Endothelial cell of umbilical vein (primary cell): Measurements from ENCODE around the gene ITGA8. TPM values are rescaled to one million over a fixed set of nuclear protein-coding genes. Genes with fewer than 3 reads are reported as not detected.

ENCODE experiments used
- BruUV-seq: library from RNA; stranded (reverse); fragments of 400-500 nt; replicated peaks from 2 replicates; lab custom pipeline; 2021; lab: Mats Ljungman, UMichigan
- CTCF ChIA-PET: fragments of 300-600, 350-600 bp; sonication (Branson Sonifier 250); formaldehyde crosslinking; loops from one replicate; lab custom pipeline; 2021; ENCODE audit warnings: antibody characterized with exemption, inconsistent platforms; lab: Charles Lee
- POLR2A ChIA-PET: fragments of 300-600, 350-600 bp; sonication (Branson Sonifier 250); formaldehyde crosslinking; loops from one replicate; lab custom pipeline; 2021; ENCODE audit warnings: antibody characterized with exemption, inconsistent platforms; lab: Charles Lee
- DNase-seq: peaks from one replicate; pipeline ENCODE4 v3.0.0-alpha.2; 2011; ENCODE audit warnings: low read depth, low spot score
- FAIRE-seq: peaks from 2 replicates; lab custom pipeline; 2011; peaks lifted over from hg19 to GRCh38; lab: Jason Lieb, UNC
- H2AFZ ChIP-seq: 2 replicates; pipeline ENCODE4 v1.6.0; 2012; ENCODE audit warnings: low read depth, low read length, control low read depth, inconsistent platforms
- H3K27ac ChIP-seq: 2 replicates; pipeline ENCODE4 v1.5.1; 2011; ENCODE audit warnings: low read depth, mild to moderate bottlenecking, control low read depth, low read length, moderate library complexity; ENCODE audit not compliant: insufficient read depth
- H3K27me3 ChIP-seq, 2 experiments: 2 replicates each; pipeline versions ENCODE4 v1.6.0 to v1.6.1; 2011; ENCODE audit warnings: low read length in 2 of 2, mixed read lengths in 1 of 2; ENCODE audit not compliant: control insufficient read depth in 2 of 2, insufficient read depth in 2 of 2
- H3K36me3 ChIP-seq, 2 experiments: 2 replicates in 1 of 2; 3 replicates in 1 of 2; pipeline ENCODE4 v1.5.1; 2011; ENCODE audit warnings: low read length in 2 of 2, mild to moderate bottlenecking in 1 of 2, moderate library complexity in 1 of 2; ENCODE audit not compliant: control insufficient read depth in 2 of 2, insufficient read depth in 2 of 2; ENCODE audit errors: extremely low read depth in 1 of 2
- H3K4me1 ChIP-seq: 3 replicates; pipeline ENCODE4 v1.5.1; 2011; ENCODE audit warnings: mild to moderate bottlenecking, low read length; ENCODE audit not compliant: control insufficient read depth, insufficient read depth; ENCODE audit errors: extremely low read depth
- H3K4me2 ChIP-seq: 2 replicates; pipeline ENCODE4 v1.6.1; 2011; ENCODE audit warnings: low read length, control low read depth, mixed read lengths; ENCODE audit not compliant: insufficient read depth
- H3K4me3 ChIP-seq, 3 experiments: fragments of 200-600 bp in 1 of 3; sonication (generic), shearing (Covaris generic) in 1 of 3; replicated peaks in 1 of 3; 2 replicates each; pipeline ENCODE4 v1.5.1; 2011 to 2016; ENCODE audit warnings: control low read depth in 3 of 3, low read length in 3 of 3, mild to moderate bottlenecking in 2 of 3, inconsistent platforms in 1 of 3, low read depth in 1 of 3, moderate library complexity in 1 of 3; ENCODE audit not compliant: insufficient read depth in 1 of 3
- H3K79me2 ChIP-seq: 2 replicates; pipeline ENCODE4 v1.6.0; 2012; ENCODE audit warnings: low read length, inconsistent platforms; ENCODE audit not compliant: control insufficient read depth, insufficient read depth
- H3K9ac ChIP-seq: replicated peaks from 2 replicates; pipeline ENCODE3; 2011; ENCODE audit warnings: low read length, control low read depth; ENCODE audit not compliant: insufficient read depth; ENCODE audit errors: extremely low read depth
- H3K9me1 ChIP-seq: replicated peaks from 3 replicates; pipeline ENCODE4 v1.6.0; 2011; ENCODE audit warnings: mild to moderate bottlenecking, low read length; ENCODE audit not compliant: control insufficient read depth, insufficient read depth; ENCODE audit errors: extremely low read depth
- H3K9me3 ChIP-seq: replicated peaks from 2 replicates; pipeline ENCODE4 v1.5.1; 2012; ENCODE audit warnings: low read length, inconsistent platforms; ENCODE audit not compliant: control insufficient read depth, insufficient read depth
- H4K20me1 ChIP-seq: replicated peaks from 2 replicates; pipeline ENCODE3; 2011; ENCODE audit warnings: mild to moderate bottlenecking, low read length; ENCODE audit not compliant: control insufficient read depth, insufficient read depth; ENCODE audit errors: extremely low read depth
- EZH2 ChIP-seq: IDR thresholded peaks from 2 replicates; pipeline ENCODE4 v1.6.1; 2012; ENCODE audit warnings: borderline replicate concordance, low read depth, mild to moderate bottlenecking, moderate library complexity, low read length, inconsistent platforms; ENCODE audit not compliant: severe bottlenecking
- FOS ChIP-seq: IDR thresholded peaks from 2 replicates; pipeline ENCODE4 v1.6.1; 2011; ENCODE audit warnings: mild to moderate bottlenecking, low read length, moderate library complexity, borderline replicate concordance; ENCODE audit not compliant: insufficient read depth
- GATA2 ChIP-seq: IDR thresholded peaks from 2 replicates; pipeline ENCODE4 v1.7.0; 2011; ENCODE audit warnings: low read depth, mild to moderate bottlenecking, moderate library complexity, mixed read lengths, low read length; ENCODE audit not compliant: insufficient read length, insufficient read depth
- JUN ChIP-seq: IDR thresholded peaks from 2 replicates; pipeline ENCODE4 v1.6.1; 2011; ENCODE audit warnings: borderline replicate concordance, low read depth; ENCODE audit not compliant: insufficient read length, insufficient read depth
- MYC ChIP-seq: IDR thresholded peaks from one replicate; pipeline ENCODE4 v1.6.1; 2011; ENCODE audit warnings: mild to moderate bottlenecking, low read depth, low read length
- POLR2A ChIP-seq: IDR thresholded peaks from 2 replicates; pipeline ENCODE4 v1.6.1; 2012; ENCODE audit warnings: low read depth, mild to moderate bottlenecking, control low read depth, low read length
- POLR2AphosphoS5 ChIP-seq: IDR thresholded peaks from 2 replicates; pipeline ENCODE4 v1.6.1; 2012; ENCODE audit warnings: low read depth, mild to moderate bottlenecking, control low read depth, low read length, moderate library complexity; ENCODE audit not compliant: insufficient read depth
- dilution Hi-C: fragments of 300-500 bp; cut with MboI; formaldehyde crosslinking; loops from one replicate; pipeline ENCODE4 v1.15.0; 2019; ENCODE audit warnings: low sequenced_read_pairs; ENCODE audit not compliant: extremely low pct_ligation_motif_present
- intact Hi-C: fragments of 100-400 bp; cut with micrococcal nuclease; formaldehyde crosslinking; loops from one replicate; pipeline ENCODE4 v1.10.0; 2022
- polyA plus RNA-seq, 4 experiments: library from polyadenylated mRNA; depleted of rRNA in 3 of 4; stranded (reverse) in 3 of 4; unstranded in 1 of 4; fragments of >200 nt; gene quantifications; 2 replicates each; pipeline versions ENCODE4 v1.2.1 to v1.2.3, GENCODE V29; 2011 to 2012; ENCODE audit warnings: missing spikeins in 1 of 4
- total RNA-seq: library from RNA; stranded (reverse); gene quantifications from 2 replicates; pipeline ENCODE4 v1.2.3, GENCODE V29; 2021
- TF ChIP-seq, protein P1 (sequence below): IDR thresholded peaks from 2 replicates; pipeline ENCODE4 v1.6.1; 2011; ENCODE audit not compliant: insufficient read depth, insufficient read length
- TF ChIP-seq, protein P2 (sequence below), 2 donors: IDR thresholded peaks; 1 replicate in 1 of 2; 2 replicates in 1 of 2; pipeline ENCODE4 v1.5.1; 2011; ENCODE audit warnings: low read length in 2 of 2, mild to moderate bottlenecking in 2 of 2, moderate library complexity in 2 of 2, control low read depth in 1 of 2, inconsistent platforms in 1 of 2, low read depth in 1 of 2; ENCODE audit not compliant: insufficient read depth in 1 of 2; ENCODE audit errors: extremely low read depth in 1 of 2

Gene ITGA8
- total and polyA plus RNA-seq, 2 donors (not counting 3 experiments of a cell fraction or from before 2014, with no cell fraction given) = 0.04 to 0.40 TPM

DNA sequence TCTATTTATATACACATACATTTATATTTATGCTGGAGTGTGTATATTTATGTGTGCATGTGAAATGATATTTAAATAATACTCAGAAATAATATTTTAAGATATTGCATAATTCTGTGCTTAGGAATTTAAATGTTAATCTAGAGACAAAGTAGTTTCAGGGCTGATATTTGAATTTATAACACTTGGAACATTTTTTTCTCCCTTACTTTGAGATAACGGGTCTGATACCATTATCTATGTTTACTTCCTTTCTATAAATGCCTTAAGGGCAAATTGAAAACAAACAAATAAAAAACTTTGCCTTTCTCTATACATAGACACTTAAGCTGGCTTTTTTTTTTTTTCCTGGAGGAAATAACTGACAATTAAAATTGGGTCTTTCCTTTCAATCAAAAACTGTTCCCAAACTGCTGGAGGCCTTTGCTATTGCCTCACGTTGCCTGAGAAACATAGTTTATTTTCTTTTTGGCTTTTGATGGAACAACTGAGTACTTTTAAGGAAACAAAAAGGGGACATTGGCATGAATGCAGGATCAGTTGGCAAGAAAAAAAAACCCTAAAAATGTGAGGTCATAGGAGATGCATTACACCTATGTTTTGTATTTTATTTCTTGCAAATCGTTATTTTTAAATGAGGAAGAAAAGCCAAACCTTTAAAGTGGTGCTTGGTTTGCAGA is 98.7 kb downstream of the ITGA8 start:
- ChIA-PET POLR2A (no interaction called here), CTCF (interaction anchor here (0.6 to 1.2 kb wide), 2 partner anchors 26 to 105 kb away, joined by 3 to 5 read pairs; no protein-coding TSS in a partner anchor)
- Histone ChIP-seq H2AFZ (no peak overlapping the region), H3K79me2 (no peaks in the 10 kb centered on the region), H4K20me1 (no peaks in the 10 kb centered on the region), H3K4me2 (no peak overlapping the region), H3K27ac (no peak overlapping the region), H3K36me3 (no peaks in the 10 kb centered on the region), H3K9me3 (no peaks in the 10 kb centered on the region), H3K4me1 (no peaks in the 10 kb centered on the region), H3K4me3 (no peak overlapping the region), H3K9me1 (no peaks in the 10 kb centered on the region), H3K9ac (no peak overlapping the region), H3K27me3 (peaks cover 0 to 2% of the 10 kb centered on the region in 2 experiments)
- FAIRE-seq = no peak
- no peak for DNase-seq
- no peak for TF ChIP-seq MYC
- no peak for TF ChIP-seq JUN
- no peak for TF ChIP-seq EZH2
- no peak for TF ChIP-seq GATA2
- no peak for TF ChIP-seq POLR2AphosphoS5
- TF ChIP-seq FOS = no peak
- TF ChIP-seq, protein P1, sequence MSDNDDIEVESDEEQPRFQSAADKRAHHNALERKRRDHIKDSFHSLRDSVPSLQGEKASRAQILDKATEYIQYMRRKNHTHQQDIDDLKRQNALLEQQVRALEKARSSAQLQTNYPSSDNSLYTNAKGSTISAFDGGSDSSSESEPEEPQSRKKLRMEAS = no peak
- no peak for TF ChIP-seq POLR2A
- TF ChIP-seq, protein P2, sequence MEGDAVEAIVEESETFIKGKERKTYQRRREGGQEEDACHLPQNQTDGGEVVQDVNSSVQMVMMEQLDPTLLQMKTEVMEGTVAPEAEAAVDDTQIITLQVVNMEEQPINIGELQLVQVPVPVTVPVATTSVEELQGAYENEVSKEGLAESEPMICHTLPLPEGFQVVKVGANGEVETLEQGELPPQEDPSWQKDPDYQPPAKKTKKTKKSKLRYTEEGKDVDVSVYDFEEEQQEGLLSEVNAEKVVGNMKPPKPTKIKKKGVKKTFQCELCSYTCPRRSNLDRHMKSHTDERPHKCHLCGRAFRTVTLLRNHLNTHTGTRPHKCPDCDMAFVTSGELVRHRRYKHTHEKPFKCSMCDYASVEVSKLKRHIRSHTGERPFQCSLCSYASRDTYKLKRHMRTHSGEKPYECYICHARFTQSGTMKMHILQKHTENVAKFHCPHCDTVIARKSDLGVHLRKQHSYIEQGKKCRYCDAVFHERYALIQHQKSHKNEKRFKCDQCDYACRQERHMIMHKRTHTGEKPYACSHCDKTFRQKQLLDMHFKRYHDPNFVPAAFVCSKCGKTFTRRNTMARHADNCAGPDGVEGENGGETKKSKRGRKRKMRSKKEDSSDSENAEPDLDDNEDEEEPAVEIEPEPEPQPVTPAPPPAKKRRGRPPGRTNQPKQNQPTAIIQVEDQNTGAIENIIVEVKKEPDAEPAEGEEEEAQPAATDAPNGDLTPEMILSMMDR (IDR thresholded peaks at IDR 0.05; ENCODE audit: extremely low read depth in 1 of 2, insufficient read depth in 1 of 2, low read depth in 1 of 2, low read length in 2 of 2) = no peak
- dilution Hi-C loops (no loop called here), intact Hi-C loops (no loop called here)
- BruUV-seq = no TSS peak
